DND-41 (cell line): ENCODE results near the gene MLF1.

ENCODE experiments used
- CTCF ChIP-seq: IDR thresholded peaks from 2 replicates; pipeline ENCODE4 v1.5.1; 2012; ENCODE audit warnings: borderline replicate concordance, low read length, moderate library complexity, mild to moderate bottlenecking; ENCODE audit not compliant: poor library complexity, severe bottlenecking; ENCODE audit errors: extremely low read depth
- EZH2 ChIP-seq: IDR thresholded peaks from 3 replicates; pipeline ENCODE4 v1.6.1; 2012; ENCODE audit warnings: borderline replicate concordance, low read depth, mild to moderate bottlenecking, moderate library complexity, low read length, inconsistent platforms; ENCODE audit not compliant: severe bottlenecking

- no peak for TF ChIP-seq CTCF
- no peak for TF ChIP-seq EZH2
Measured at GRCh38 chr3:158522221-158523136, 48.5 kb upstream of the MLF1 start.
